Endothelial cell of umbilical vein (primary cell): Measurements from ENCODE around the gene MYBPHL. TPM values are rescaled to one million over a fixed set of nuclear protein-coding genes. Genes with fewer than 3 reads are reported as not detected.

Source experiments
- BruUV-seq: library from RNA; stranded (reverse); fragments of 400-500 nt; replicated peaks from 2 replicates; lab custom pipeline; 2021; lab: Mats Ljungman, UMichigan
- CTCF ChIA-PET: fragments of 300-600, 350-600 bp; sonication (Branson Sonifier 250); formaldehyde crosslinking; loops from one replicate; lab custom pipeline; 2021; ENCODE audit warnings: antibody characterized with exemption, inconsistent platforms; lab: Charles Lee
- POLR2A ChIA-PET: fragments of 300-600, 350-600 bp; sonication (Branson Sonifier 250); formaldehyde crosslinking; loops from one replicate; lab custom pipeline; 2021; ENCODE audit warnings: antibody characterized with exemption, inconsistent platforms; lab: Charles Lee
- DNase-seq: peaks from one replicate; pipeline ENCODE4 v3.0.0-alpha.2; 2011; ENCODE audit warnings: low read depth, low spot score
- FAIRE-seq: peaks from 2 replicates; lab custom pipeline; 2011; peaks lifted over from hg19 to GRCh38; lab: Jason Lieb, UNC
- H2AFZ ChIP-seq: 2 replicates; pipeline ENCODE4 v1.6.0; 2012; ENCODE audit warnings: low read depth, low read length, control low read depth, inconsistent platforms
- H3K27ac ChIP-seq: 2 replicates; pipeline ENCODE4 v1.5.1; 2011; ENCODE audit warnings: low read depth, mild to moderate bottlenecking, control low read depth, low read length, moderate library complexity; ENCODE audit not compliant: insufficient read depth
- H3K27me3 ChIP-seq, 2 experiments: 2 replicates each; pipeline versions ENCODE4 v1.6.0 to v1.6.1; 2011; ENCODE audit warnings: low read length in 2 of 2, mixed read lengths in 1 of 2; ENCODE audit not compliant: control insufficient read depth in 2 of 2, insufficient read depth in 2 of 2
- H3K36me3 ChIP-seq, 2 experiments: 2 replicates in 1 of 2; 3 replicates in 1 of 2; pipeline ENCODE4 v1.5.1; 2011; ENCODE audit warnings: low read length in 2 of 2, mild to moderate bottlenecking in 1 of 2, moderate library complexity in 1 of 2; ENCODE audit not compliant: control insufficient read depth in 2 of 2, insufficient read depth in 2 of 2; ENCODE audit errors: extremely low read depth in 1 of 2
- H3K4me1 ChIP-seq: 3 replicates; pipeline ENCODE4 v1.5.1; 2011; ENCODE audit warnings: mild to moderate bottlenecking, low read length; ENCODE audit not compliant: control insufficient read depth, insufficient read depth; ENCODE audit errors: extremely low read depth
- H3K4me2 ChIP-seq: 2 replicates; pipeline ENCODE4 v1.6.1; 2011; ENCODE audit warnings: low read length, control low read depth, mixed read lengths; ENCODE audit not compliant: insufficient read depth
- H3K4me3 ChIP-seq, 3 experiments: fragments of 200-600 bp in 1 of 3; sonication (generic), shearing (Covaris generic) in 1 of 3; replicated peaks in 1 of 3; 2 replicates each; pipeline ENCODE4 v1.5.1; 2011 to 2016; ENCODE audit warnings: control low read depth in 3 of 3, low read length in 3 of 3, mild to moderate bottlenecking in 2 of 3, inconsistent platforms in 1 of 3, low read depth in 1 of 3, moderate library complexity in 1 of 3; ENCODE audit not compliant: insufficient read depth in 1 of 3
- H3K79me2 ChIP-seq: 2 replicates; pipeline ENCODE4 v1.6.0; 2012; ENCODE audit warnings: low read length, inconsistent platforms; ENCODE audit not compliant: control insufficient read depth, insufficient read depth
- H3K9ac ChIP-seq: replicated peaks from 2 replicates; pipeline ENCODE3; 2011; ENCODE audit warnings: low read length, control low read depth; ENCODE audit not compliant: insufficient read depth; ENCODE audit errors: extremely low read depth
- H3K9me1 ChIP-seq: replicated peaks from 3 replicates; pipeline ENCODE4 v1.6.0; 2011; ENCODE audit warnings: mild to moderate bottlenecking, low read length; ENCODE audit not compliant: control insufficient read depth, insufficient read depth; ENCODE audit errors: extremely low read depth
- H3K9me3 ChIP-seq: replicated peaks from 2 replicates; pipeline ENCODE4 v1.5.1; 2012; ENCODE audit warnings: low read length, inconsistent platforms; ENCODE audit not compliant: control insufficient read depth, insufficient read depth
- H4K20me1 ChIP-seq: replicated peaks from 2 replicates; pipeline ENCODE3; 2011; ENCODE audit warnings: mild to moderate bottlenecking, low read length; ENCODE audit not compliant: control insufficient read depth, insufficient read depth; ENCODE audit errors: extremely low read depth
- EZH2 ChIP-seq: IDR thresholded peaks from 2 replicates; pipeline ENCODE4 v1.6.1; 2012; ENCODE audit warnings: borderline replicate concordance, low read depth, mild to moderate bottlenecking, moderate library complexity, low read length, inconsistent platforms; ENCODE audit not compliant: severe bottlenecking
- MYC ChIP-seq: IDR thresholded peaks from one replicate; pipeline ENCODE4 v1.6.1; 2011; ENCODE audit warnings: mild to moderate bottlenecking, low read depth, low read length
- POLR2A ChIP-seq: IDR thresholded peaks from 2 replicates; pipeline ENCODE4 v1.6.1; 2012; ENCODE audit warnings: low read depth, mild to moderate bottlenecking, control low read depth, low read length
- POLR2AphosphoS5 ChIP-seq: IDR thresholded peaks from 2 replicates; pipeline ENCODE4 v1.6.1; 2012; ENCODE audit warnings: low read depth, mild to moderate bottlenecking, control low read depth, low read length, moderate library complexity; ENCODE audit not compliant: insufficient read depth
- dilution Hi-C: fragments of 300-500 bp; cut with MboI; formaldehyde crosslinking; loops from one replicate; pipeline ENCODE4 v1.15.0; 2019; ENCODE audit warnings: low sequenced_read_pairs; ENCODE audit not compliant: extremely low pct_ligation_motif_present
- intact Hi-C: fragments of 100-400 bp; cut with micrococcal nuclease; formaldehyde crosslinking; loops from one replicate; pipeline ENCODE4 v1.10.0; 2022
- polyA plus RNA-seq, 4 experiments: library from polyadenylated mRNA; depleted of rRNA in 3 of 4; stranded (reverse) in 3 of 4; unstranded in 1 of 4; fragments of >200 nt; gene quantifications; 2 replicates each; pipeline versions ENCODE4 v1.2.1 to v1.2.3, GENCODE V29; 2011 to 2012; ENCODE audit warnings: missing spikeins in 1 of 4
- total RNA-seq: library from RNA; stranded (reverse); gene quantifications from 2 replicates; pipeline ENCODE4 v1.2.3, GENCODE V29; 2021
- TF ChIP-seq, protein P1 (sequence below), 2 donors: IDR thresholded peaks; 1 replicate in 1 of 2; 2 replicates in 1 of 2; pipeline ENCODE4 v1.5.1; 2011; ENCODE audit warnings: low read length in 2 of 2, mild to moderate bottlenecking in 2 of 2, moderate library complexity in 2 of 2, control low read depth in 1 of 2, inconsistent platforms in 1 of 2, low read depth in 1 of 2; ENCODE audit not compliant: insufficient read depth in 1 of 2; ENCODE audit errors: extremely low read depth in 1 of 2
- TF ChIP-seq, protein P2 (sequence below): IDR thresholded peaks from 2 replicates; pipeline ENCODE4 v1.6.1; 2011; ENCODE audit not compliant: insufficient read depth, insufficient read length

MYBPHL gene
- total and polyA plus RNA-seq, 2 donors (not counting 3 experiments of a cell fraction or from before 2014, with no cell fraction given), result not detected

DNA sequence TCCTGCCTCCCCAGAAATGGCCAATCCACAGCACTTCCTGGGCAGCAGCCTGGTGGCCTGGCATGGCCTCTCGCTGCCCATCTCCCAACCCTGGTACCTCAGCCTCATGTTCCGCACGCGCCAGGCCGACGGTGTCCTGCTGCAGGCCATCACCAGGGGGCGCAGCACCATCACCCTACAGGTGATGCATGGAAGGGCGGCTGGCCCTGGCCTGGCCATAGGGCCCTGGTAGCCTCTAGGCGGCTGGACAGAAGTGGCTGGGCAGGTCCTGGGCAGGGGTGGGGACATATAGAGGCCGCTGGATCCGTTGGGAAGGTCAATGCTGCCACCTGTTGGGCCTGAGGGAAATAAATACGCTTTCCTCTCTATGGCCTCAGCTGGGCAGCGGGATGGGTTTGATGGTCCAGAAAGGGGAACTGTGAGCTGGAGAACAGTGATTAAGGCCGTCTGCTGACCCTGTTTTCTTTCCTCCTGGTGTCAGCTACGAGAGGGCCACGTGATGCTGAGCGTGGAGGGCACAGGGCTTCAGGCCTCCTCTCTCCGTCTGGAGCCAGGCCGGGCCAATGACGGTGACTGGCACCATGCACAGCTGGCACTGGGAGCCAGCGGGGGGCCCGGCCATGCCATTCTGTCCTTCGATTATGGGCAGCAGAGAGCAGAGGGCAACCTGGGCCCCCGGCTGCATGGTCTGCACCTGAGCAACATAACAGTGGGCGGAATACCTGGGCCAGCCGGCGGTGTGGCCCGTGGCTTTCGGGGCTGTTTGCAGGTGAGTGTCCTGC is 43.0 kb downstream of the MYBPHL start:
- Histone ChIP-seq H3K27me3 (no peaks in the 10 kb centered on the region), H3K9me3 (no peaks in the 10 kb centered on the region), H3K9ac (no peak overlapping the region), H3K9me1 (no peaks in the 10 kb centered on the region), H3K4me1 (no peaks in the 10 kb centered on the region), H2AFZ (peak overlapping the region; percentile 2), H3K79me2 (no peaks in the 10 kb centered on the region), H3K4me3 (no peak overlapping the region), H3K4me2 (no peak overlapping the region), H4K20me1 (no peaks in the 10 kb centered on the region), H3K36me3 (no peaks in the 10 kb centered on the region), H3K27ac (no peak overlapping the region)
- peak; percentile 82 for DNase-seq
- no TSS peak for BruUV-seq
- ChIA-PET CTCF (interaction anchor here (0.6 to 5.5 kb wide), 20 partner anchors 9 to 269 kb away, joined by 3 to 124 read pairs (median 4); partner anchors contain the start of genes PSRC1 and SORT1), POLR2A (no interaction called here)
- TF ChIP-seq MYC, result peak; percentile 67
- TF ChIP-seq, protein P1, sequence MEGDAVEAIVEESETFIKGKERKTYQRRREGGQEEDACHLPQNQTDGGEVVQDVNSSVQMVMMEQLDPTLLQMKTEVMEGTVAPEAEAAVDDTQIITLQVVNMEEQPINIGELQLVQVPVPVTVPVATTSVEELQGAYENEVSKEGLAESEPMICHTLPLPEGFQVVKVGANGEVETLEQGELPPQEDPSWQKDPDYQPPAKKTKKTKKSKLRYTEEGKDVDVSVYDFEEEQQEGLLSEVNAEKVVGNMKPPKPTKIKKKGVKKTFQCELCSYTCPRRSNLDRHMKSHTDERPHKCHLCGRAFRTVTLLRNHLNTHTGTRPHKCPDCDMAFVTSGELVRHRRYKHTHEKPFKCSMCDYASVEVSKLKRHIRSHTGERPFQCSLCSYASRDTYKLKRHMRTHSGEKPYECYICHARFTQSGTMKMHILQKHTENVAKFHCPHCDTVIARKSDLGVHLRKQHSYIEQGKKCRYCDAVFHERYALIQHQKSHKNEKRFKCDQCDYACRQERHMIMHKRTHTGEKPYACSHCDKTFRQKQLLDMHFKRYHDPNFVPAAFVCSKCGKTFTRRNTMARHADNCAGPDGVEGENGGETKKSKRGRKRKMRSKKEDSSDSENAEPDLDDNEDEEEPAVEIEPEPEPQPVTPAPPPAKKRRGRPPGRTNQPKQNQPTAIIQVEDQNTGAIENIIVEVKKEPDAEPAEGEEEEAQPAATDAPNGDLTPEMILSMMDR (IDR thresholded peaks at IDR 0.05; ENCODE audit: extremely low read depth in 1 of 2, insufficient read depth in 1 of 2, low read depth in 1 of 2, low read length in 2 of 2), result peak; percentile 100
- TF ChIP-seq, protein P2, sequence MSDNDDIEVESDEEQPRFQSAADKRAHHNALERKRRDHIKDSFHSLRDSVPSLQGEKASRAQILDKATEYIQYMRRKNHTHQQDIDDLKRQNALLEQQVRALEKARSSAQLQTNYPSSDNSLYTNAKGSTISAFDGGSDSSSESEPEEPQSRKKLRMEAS, result peak; percentile 66
- no peak for TF ChIP-seq EZH2
- TF ChIP-seq POLR2A, result no peak
- peak; percentile 43 for TF ChIP-seq POLR2AphosphoS5
- dilution Hi-C loops (no loop called here), intact Hi-C loops (loop anchor here (1.0 kb wide), 2 partner anchors 62 to 136 kb away; no protein-coding TSS in a partner anchor)
- peak; percentile 95 for FAIRE-seq
